Measurements from ENCODE around the gene SLC22A5.

GRCh38 chr5:132377738-132378137, 8.2 kb downstream of the SLC22A5 start:
- TF ChIP-seq CTCF (conservative IDR thresholded peaks at IDR 0.05) = no peak
- no peak for TF ChIP-seq EZH2 (IDR thresholded peaks at IDR 0.05; ENCODE audit: low read depth)
